GM20431 (cell line): ENCODE results near the gene RIPOR2.

Source experiments
- in situ Hi-C: fragments of 300-500 bp; cut with MseI, MboI; formaldehyde crosslinking; loops from one replicate; pipeline ENCODE4 v1.15.0; 2020; ENCODE audit warnings: low sequenced_read_pairs; ENCODE audit not compliant: unreplicated experiment

Gene RIPOR2

DNA sequence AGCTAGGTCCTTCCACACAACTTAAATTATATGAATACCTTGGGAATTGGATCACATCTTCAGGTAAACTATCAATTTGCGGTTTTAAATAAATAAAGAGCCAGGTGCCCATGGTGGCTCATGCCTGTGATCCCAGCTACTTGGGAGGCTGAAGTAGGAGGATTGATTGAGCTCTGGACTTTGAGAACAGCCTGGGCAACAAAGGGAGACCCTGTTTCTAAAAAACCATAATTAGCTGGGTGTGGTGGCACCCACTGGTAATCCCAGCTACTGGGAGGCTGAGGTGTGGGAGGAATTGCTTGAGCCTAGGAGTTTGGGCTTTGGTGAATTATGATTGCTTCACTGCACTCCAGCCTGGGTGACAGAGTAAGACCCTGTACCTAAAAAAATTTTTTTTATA is 157.6 kb downstream of the RIPOR2 start:
- in situ Hi-C loops: no loop called here

DNA sequence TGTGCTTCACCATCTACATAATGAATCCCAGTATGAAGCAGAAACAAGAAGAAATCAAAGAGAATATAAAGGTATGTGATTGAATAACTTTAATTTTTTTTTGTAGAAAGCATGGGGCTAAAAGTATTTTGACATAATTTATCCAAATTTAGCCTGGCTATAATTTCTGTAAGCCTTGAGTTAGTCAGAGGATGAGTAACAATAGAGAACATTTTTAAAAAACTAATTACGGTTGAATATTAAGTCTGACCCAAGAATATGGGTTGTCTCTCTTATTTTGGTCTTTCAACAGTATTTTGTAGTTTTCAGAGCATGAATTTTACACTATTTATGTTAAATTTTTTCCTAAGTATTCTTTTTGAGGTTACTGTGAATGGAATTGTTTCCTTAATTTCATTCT is 158.5 kb downstream of the RIPOR2 start:
- in situ Hi-C loops: no loop called here

DNA sequence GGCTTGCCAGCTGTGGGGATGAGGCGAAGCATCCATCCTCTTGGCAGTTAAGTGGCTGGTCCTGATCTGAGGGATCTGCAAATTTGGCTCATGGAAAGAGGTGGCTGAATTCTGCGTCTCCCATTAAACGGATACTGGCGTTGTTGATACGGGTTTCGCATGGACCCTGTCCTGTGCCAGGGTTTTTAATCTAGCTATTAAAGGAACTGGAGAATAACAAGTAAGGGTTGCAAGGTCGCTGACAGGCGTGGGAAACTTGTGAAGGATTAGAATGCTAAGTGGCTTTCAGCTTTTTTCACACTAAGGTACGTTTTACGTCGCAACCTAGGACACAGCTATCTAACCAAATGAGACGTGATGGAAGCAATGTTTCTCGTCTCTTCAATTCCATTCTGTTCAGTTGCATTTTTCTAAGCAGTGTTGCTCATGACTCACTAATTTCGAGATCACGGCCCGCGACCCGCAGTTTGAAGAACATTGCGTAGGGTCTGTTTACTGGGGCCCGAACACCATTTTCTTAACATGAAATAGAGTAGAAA is 160.2 kb downstream of the RIPOR2 start:
- in situ Hi-C loops: no loop called here

DNA sequence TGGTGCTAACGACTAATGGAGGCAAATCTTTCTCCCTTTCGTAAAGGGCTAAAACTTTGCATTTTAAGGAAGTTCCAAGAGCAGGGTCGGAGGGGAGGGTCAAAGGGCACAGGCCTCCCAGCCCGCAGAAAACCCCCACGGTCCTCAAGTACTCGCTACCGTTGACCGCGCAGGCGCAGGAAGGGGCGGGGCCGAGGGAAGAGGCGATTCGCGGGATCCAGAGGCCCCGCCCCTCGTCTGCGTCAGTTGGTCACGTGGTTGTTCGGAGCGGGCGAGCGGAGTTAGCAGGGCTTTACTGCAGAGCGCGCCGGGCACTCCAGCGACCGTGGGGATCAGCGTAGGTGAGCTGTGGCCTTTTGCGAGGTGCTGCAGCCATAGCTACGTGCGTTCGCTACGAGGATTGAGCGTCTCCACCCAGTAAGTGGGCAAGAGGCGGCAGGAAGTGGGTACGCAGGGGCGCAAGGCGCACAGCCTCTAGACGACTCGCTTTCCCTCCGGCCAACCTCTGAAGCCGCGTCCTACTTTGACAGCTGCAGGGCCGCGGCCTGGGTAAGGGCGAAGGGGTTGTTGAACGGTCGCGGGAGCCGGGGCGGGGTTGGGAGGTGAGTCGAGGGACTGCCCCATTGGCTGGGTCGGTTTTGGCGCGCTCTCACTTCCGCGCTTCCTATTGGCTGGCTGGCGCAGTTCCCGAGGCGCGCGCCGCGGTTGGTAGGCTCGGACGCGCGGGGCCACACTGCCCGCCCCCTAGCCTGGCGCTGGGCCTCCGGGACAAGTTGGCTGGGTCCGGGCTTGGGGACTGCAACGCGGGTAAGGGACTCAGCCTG is 160.9 kb downstream of the RIPOR2 start, which contains the start of gene GMNN:
Gene GMNN (plus strand): TSS at position 242 of the 824 bp plus-strand sequence. CDS start 2,310 bp downstream, outside the sequence.
- in situ Hi-C loops: loop anchor here (25.0 kb wide), 1 partner anchor 188 kb away; no protein-coding TSS in a partner anchor

DNA sequence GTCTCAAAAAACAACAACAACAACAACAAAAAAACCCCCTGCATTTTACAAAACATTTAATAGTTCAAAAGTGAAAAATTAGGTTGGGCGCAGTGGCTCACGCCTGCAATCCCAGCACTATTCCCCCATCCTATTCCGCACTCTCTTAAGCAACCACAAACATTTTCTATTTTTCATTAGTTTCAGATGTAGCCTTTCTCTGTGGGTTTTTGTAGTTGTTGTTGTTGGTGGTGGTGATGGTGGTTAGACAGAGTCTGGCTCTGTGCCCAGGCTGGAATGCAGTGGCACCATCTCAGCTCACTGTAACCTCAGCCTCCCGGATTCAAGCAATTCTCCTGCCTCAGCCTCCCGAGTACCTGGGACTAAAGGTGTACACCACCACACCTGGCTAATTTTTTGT is 167.4 kb downstream of the RIPOR2 start:
- in situ Hi-C loops: loop anchor here (25.0 kb wide), 1 partner anchor 181 kb away; no protein-coding TSS in a partner anchor

DNA sequence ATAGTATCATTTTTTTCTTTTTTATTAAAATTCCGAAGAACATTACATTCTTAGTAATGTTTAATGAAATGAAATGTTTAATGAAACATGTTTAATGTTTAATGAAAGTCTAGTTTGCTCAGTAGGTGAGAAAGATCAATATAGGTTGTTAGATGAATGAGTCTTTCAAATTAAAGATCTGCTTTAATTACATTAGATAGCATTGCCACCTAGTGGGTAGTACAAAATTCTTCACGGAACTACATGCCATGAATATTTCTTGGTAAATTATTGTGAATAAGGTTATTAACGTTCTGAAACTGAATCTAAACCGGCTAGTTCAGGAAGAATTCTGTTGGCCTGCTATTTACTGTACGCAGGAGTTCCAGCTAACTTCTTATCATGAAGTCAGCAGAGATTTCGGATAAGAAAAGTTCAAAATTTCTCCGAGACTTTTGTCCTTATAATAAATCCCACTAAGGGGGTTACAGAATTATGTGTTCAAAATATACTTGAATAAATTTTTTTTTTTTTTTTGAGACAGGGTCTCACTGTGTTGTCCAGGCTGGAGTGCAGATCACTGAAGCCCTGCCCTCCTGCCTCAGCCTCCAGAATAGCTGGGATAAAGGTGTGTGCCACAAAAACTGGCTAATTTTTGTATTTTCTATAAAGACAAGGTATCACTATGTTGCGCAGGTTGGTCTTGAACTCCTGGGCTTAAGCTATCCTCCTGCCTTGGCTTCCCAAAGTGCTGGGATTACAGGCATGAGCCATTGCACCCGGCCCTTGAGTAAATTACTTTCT is 168.9 kb downstream of the RIPOR2 start:
- in situ Hi-C loops: loop anchor here (25.0 kb wide), 1 partner anchor 180 kb away; no protein-coding TSS in a partner anchor

DNA sequence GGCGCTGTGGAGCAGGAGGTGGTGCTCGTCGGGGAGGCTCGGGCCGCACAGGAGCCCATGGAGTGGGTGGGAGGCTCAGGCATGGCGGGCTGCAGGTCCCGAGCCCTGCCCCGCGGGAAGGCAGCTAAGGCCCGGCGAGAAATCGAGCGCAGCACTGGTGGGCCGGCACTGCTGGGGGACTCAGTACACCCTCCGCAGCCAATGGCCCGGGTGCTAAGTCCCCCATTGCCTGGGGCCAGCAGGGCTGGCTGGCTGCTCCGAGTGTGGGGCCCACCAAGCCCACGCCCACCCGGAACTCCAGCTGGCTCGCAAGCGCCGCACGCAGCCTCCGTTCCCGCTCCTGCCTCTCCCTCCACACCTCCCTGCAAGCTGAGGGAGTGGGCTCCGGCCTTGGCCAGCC is 169.8 kb downstream of the RIPOR2 start:
- in situ Hi-C loops: loop anchor here (25.0 kb wide), 1 partner anchor 179 kb away; no protein-coding TSS in a partner anchor

DNA sequence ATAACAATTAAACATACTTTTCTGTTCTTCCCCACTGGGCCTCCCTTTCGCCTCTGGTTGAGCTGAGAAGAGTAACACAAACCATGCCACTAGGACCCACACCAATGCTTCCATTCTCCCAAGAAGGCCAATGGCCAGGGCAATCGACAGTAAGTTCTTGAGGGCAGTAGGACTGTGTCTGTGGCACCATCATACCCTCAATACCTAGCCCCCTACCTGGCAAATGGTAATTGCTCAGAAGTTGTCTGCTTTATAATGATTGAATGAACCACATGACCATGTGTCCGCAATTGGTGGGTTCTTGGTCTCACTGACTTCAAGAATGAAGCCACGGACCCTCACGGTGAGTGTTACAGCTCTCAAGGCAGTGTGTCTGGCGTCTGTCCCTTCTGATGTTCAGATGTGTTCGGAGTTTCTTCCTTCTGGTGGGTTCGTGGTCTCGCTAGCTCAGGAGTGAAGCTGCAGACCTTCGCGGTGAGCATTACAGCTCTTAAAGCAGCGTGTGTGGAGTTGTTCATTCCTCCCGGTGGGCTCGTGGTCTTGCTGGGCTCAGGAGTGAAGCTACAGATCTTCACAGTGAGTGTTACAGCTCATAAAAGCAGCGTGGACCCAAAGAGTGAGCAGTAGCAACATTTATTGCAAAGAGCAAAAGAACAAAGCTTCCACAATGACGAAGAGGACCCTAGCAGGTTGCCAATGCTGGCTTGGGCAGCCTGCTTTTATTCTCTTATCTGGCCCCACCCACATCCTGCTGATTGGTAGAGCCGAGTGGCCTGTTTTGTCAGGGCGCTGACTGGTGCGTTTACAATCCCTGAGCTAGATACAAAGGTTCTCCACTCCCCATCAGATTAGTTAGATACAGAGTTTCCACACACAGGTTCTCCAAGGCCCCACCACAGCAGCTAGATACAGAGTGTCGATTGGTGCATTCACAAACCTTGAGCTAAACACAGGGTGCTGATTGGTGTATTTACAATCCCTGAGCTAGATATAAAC is 170.6 kb downstream of the RIPOR2 start:
- in situ Hi-C loops: loop anchor here (25.0 kb wide), 1 partner anchor 178 kb away; no protein-coding TSS in a partner anchor

DNA sequence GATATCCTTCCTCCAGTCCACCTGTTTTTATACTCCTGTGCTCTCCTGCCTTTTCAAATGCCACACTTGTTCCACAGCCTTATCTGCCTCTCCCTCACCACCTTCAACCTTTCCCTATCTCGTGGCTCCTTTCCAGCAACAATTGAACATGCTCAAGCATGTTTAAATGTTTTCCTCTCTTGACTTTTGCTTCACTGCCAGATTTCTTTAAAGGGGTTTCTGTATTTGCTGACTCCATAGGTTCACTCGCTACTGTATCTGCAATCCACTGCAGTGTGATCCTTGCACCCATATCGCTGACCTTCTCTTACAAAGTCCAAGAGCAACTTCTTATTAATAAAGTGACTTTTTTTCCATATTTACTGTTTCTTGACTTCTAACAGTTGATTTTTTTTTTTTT is 172.2 kb downstream of the RIPOR2 start:
- in situ Hi-C loops: loop anchor here (25.0 kb wide), 1 partner anchor 176 kb away; no protein-coding TSS in a partner anchor

DNA sequence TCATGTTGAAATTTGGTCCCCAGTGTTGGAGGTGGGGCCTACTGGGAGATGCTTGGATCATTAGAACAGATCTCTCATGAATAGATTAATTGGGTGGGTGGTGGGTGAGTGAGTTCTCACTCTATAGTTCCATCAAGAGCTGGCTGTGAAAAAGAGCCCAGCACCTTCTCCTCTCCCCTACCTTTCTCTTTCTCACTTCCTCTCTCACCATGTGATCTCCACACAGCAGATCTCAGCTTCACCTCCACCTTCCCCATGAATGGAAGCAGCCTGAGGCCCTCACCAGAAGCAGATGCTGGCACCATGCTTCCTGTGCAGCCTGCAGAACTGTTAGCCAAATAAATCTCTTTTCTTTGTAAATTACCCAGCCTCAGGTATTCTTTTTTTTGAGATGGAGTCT is 173.9 kb downstream of the RIPOR2 start:
- in situ Hi-C loops: loop anchor here (25.0 kb wide), 1 partner anchor 175 kb away; no protein-coding TSS in a partner anchor

DNA sequence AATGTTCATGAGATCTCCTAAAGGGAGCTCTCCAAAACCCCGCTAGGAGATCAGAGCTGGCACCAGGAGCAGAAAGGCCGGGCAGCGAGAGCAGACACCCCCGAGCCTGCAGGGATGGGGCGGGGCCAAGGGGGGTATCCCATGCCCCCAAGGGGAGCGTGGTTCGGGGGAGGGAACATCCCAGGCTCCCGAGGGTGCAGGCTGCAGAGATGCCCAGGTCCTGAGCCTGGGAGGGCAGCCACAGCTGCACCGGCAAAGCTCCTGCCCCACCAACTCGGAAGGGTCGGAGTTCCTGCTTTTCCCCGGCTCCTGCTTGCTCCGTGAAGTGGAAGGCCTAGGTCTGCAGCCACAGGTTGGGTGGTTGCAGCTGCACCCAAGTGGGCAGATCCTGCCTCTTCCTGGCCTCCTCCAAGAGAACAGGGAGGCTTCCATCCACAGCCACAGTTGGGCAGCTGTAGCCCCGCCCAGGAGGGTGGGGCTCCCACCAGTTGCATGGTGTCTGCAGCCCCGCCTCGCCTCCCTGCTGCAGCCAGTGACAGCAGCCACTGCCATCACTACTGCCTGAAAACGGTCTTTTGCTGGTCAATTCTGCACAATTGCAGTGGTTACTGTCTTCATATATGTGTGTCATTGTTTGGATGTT is 174.4 kb downstream of the RIPOR2 start:
- in situ Hi-C loops: loop anchor here (25.0 kb wide), 1 partner anchor 174 kb away; no protein-coding TSS in a partner anchor

DNA sequence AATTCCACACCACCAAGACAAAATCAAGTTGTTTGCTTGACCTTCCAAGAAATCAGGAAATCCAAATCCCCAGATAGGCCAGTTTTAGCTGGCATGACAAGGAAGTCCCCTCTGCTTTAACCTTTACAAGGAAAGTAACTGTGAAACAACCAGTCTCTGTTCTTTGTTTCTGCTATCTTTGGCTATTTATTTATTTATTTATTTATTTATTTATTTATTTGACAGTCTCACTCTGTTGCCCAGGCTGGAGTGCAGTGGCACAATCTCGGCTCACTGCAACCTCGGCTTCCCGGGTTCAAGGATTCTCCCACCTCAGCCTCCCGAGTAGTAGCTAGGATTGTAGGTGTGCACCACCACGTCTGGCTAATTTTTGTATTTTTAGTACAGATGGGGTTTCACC is 175.6 kb downstream of the RIPOR2 start:
- in situ Hi-C loops: loop anchor here (25.0 kb wide), 1 partner anchor 173 kb away; no protein-coding TSS in a partner anchor

DNA sequence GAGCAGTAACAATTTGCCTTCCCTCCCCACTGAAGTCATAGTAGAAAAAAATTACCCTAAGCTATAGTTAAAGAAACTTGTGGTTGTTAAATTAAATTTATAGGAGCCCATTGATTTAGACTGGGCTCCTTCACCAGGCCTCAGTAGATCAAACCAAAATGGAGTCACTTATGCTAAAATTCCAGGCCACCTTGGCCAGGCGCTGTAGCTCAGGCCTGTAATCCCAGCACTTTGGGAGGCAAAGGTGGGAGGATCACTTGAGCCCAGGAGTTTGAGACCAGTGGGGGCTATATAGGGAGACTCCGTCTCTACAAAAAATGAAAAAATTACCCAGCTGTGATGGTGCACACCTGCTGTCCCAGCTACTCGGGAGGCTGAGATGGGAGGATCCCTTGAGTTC is 176.0 kb downstream of the RIPOR2 start:
- in situ Hi-C loops: loop anchor here (25.0 kb wide), 1 partner anchor 172 kb away; no protein-coding TSS in a partner anchor

DNA sequence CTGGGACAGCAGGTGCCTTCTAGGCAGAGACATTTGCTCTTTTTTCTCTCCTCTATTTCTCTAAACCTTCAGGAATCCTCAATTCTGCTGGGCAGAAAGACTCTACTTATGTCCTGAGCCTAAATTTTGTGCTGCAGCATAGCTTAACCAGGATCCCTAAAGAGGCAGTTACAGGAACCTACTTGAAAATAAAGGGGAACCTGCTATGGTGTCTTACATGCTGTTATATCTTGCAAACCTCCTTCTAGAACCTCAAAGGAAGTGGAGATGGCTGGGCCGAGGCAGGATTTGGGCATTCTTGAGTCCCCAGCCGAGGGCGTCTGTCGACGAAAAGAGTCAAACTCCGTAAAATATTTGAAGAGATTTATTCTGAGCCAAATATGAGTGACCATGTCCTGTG is 178.1 kb downstream of the RIPOR2 start:
- in situ Hi-C loops: loop anchor here (25.0 kb wide), 1 partner anchor 170 kb away; no protein-coding TSS in a partner anchor

DNA sequence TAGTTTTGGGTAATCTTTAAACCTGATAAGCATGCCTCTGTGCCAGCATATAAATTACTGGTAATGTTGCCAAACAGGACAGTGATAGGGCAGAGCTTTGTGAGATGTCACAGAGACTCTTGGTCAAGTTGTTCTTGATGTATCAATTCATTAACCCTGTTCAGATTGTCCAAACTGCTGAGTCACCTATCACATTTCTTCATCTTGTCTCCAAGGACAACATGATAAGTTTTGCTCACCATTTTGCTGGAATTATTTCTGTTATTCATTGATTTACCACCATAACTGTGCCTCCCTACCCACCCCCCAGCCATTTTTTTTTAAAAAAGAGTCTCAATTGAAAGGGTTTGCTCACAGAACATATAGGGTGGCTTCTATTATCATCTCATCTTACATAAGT is 180.5 kb downstream of the RIPOR2 start:
- in situ Hi-C loops: loop anchor here (25.0 kb wide), 1 partner anchor 168 kb away; no protein-coding TSS in a partner anchor

DNA sequence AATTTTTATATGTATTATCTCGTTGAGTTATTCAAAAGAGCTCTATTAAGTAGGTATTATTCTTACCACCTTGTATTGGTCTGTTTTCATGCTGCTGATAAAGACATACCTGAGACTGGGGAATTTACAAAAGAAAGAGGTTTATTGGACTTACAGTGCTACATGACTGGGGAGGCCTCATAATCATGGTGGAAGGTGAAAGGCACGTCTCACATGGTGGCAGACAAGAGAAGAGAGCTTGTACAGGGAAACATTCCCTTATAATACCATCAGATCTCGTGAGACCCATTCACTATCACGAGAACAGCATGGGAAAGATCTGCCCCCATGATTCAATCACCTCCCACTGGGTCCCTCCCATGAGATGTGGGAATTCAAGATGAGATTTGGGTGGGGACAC is 181.4 kb downstream of the RIPOR2 start:
- in situ Hi-C loops: loop anchor here (25.0 kb wide), 1 partner anchor 167 kb away; no protein-coding TSS in a partner anchor
